Mucosa of descending colon (tissue), 3 donors: ENCODE results near the gene PPIL4. TPM values are rescaled to one million over a fixed set of nuclear protein-coding genes. Genes with fewer than 3 reads are reported as not detected.

Source experiments
- ATAC-seq: fragments of 200-7000 bp; cut with Tn5 transposase; one replicate; pipeline ENCODE4 v1.9.1; 2020; ENCODE audit warnings: mild to moderate bottlenecking, moderate library complexity
- DNase-seq, 3 donors: peaks; one replicate each; pipeline ENCODE4 v3.0.0-alpha.2; 2020
- H3K36me3 ChIP-seq: fragments of 200-600 bp; one replicate; pipeline ENCODE4 v1.8.0; 2021; ENCODE audit warnings: low read depth, mild to moderate bottlenecking
- H3K4me1 ChIP-seq: fragments of 200-600 bp; one replicate; pipeline ENCODE4 v1.8.0; 2021; ENCODE audit warnings: low read depth, mild to moderate bottlenecking
- H3K4me3 ChIP-seq: fragments of 200-600 bp; one replicate; pipeline ENCODE4 v1.8.0; 2021; ENCODE audit warnings: mild to moderate bottlenecking
- H3K9me3 ChIP-seq: fragments of 200-600 bp; one replicate; pipeline ENCODE4 v1.8.0; 2021; ENCODE audit warnings: mild to moderate bottlenecking
- CTCF ChIP-seq: fragments of 200-600 bp; IDR thresholded peaks from one replicate; pipeline ENCODE4 v1.8.0; 2022; ENCODE audit warnings: antibody characterized with exemption, mild to moderate bottlenecking
- intact Hi-C, 2 donors: fragments of 100-400 bp; cut with DNase I in 1 of 2; cut with micrococcal nuclease in 1 of 2; formaldehyde crosslinking; loops; one replicate each; pipeline versions ENCODE4 v1.11.0 to v1.11.1; 2022; cut with DNase I, micrococcal nuclease
- long read RNA-seq, 2 donors: library from polyadenylated mRNA; unstranded; transcript quantifications; one replicate each; pipeline ENCODE4 v2.0.0, GENCODE V29; 2019 to 2021
- total RNA-seq, 3 donors: library from RNA; stranded (reverse); fragmentation: NEBNext Ultra II Directional in 2 of 3; extraction: Animal tissue kit (Norgen Biotek cat#: 25700) in 2 of 3; gene quantifications; one replicate each; pipeline versions ENCODE4 v1.2.1 to v1.2.4, GENCODE V29; 2021 to 2023
- donor health status: DM: no; HTN: no; CAD: no; lungs with moderate emphysema.
- donor health status: DM: no; HTN: no; CAD: no.
- donor health status: DM: no; HTN: yes; CAD: no.

PPIL4 gene, protein sequence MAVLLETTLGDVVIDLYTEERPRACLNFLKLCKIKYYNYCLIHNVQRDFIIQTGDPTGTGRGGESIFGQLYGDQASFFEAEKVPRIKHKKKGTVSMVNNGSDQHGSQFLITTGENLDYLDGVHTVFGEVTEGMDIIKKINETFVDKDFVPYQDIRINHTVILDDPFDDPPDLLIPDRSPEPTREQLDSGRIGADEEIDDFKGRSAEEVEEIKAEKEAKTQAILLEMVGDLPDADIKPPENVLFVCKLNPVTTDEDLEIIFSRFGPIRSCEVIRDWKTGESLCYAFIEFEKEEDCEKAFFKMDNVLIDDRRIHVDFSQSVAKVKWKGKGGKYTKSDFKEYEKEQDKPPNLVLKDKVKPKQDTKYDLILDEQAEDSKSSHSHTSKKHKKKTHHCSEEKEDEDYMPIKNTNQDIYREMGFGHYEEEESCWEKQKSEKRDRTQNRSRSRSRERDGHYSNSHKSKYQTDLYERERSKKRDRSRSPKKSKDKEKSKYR
- 10 to 100 TPM; 16.4 to 25.6 (median 21.5) TPM for total RNA-seq
- long read RNA-seq, donor 1, transcript PPIL4-201 (13 exons, 2,232 nt): major isoform, 22 of 24 reads
- long read RNA-seq, donor 1, partial matches to known transcripts: 0 of 24 reads
- long read RNA-seq, donor 1, other reads (novel, unspliced or antisense): 2 of 24 reads
- long read RNA-seq, donor 2, transcript PPIL4-201 (13 exons, 2,232 nt): major isoform, 14 of 19 reads
- long read RNA-seq, donor 2, partial matches to known transcripts: 4 of 19 reads
- long read RNA-seq, donor 2, other reads (novel, unspliced or antisense): 1 of 19 reads

- TF ChIP-seq CTCF: peak; percentile 79
- peak; percentile 97 to 98 (median 98) for DNase-seq
These were observed at the start of gene PPIL4 for GRCh38 chr6:149545754-149546471. TSS of gene PPIL4 (minus strand) at chr6:149546043. CDS start at chr6:149546005, 38 bp downstream.

GRCh38 chr6:149593408-149593807 is 47.6 kb upstream of the PPIL4 start:
- H3K36me3 ChIP-seq: peaks cover 11% of the 10 kb centered on the region
- intact Hi-C loops: no loop called here
- DNase-seq (no peak), ATAC-seq (no peak)
- H3K4me3 ChIP-seq: no peak overlapping the region
- H3K4me1 ChIP-seq: no peaks in the 10 kb centered on the region
- H3K9me3 ChIP-seq: no peaks in the 10 kb centered on the region
- TF ChIP-seq CTCF: no peak

More at GRCh38 chr6:149545754-149546471, at the start of gene PPIL4:
- Histone ChIP-seq H3K4me3 (peak within 1 kb of the TSS; percentile 90), H3K9me3 (no peaks in the 10 kb centered on the region), H3K4me1 (peaks cover 15% of the 10 kb centered on the region), H3K36me3 (no peaks in the 10 kb centered on the region)
- intact Hi-C loops: no loop called here
- ATAC-seq: peak; percentile 99

DNA sequence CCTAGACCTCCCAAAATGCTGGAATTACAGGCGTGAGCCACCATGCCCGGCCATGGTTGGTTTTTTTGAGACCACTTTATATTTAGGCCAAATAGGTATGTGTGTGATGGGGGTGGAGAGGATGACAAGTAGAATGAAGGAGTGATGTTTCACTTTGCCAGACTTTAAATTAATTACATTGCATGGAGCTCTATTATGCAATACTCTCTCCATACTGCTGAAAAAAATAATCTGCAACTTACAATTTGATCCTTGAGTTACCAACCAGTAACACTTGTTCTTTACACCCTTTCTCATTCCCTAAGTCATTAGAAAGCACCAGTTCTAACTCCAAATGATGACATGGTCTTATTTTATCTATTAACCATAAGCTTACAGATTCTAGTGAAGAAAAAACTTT is 47.1 kb upstream of the PPIL4 start:
- no peaks in the 10 kb centered on the region for H3K9me3 ChIP-seq
- H3K4me3 ChIP-seq: no peak overlapping the region
- peaks cover 11% of the 10 kb centered on the region for H3K36me3 ChIP-seq
- intact Hi-C loops: no loop called here
- DNase-seq: no peak
- no peak for TF ChIP-seq CTCF
- no peak for ATAC-seq
- no peaks in the 10 kb centered on the region for H3K4me1 ChIP-seq

- intact Hi-C loops: no loop called here
- peaks cover 6% of the 10 kb centered on the region for H3K36me3 ChIP-seq
These were observed 40.3 kb upstream of the PPIL4 start for GRCh38 chr6:149586149-149586548.

More at GRCh38 chr6:149586149-149586548, 40.3 kb upstream of the PPIL4 start:
- ATAC-seq: no peak
- TF ChIP-seq CTCF: no peak
- Histone ChIP-seq H3K4me3 (no peak overlapping the region), H3K4me1 (no peaks in the 10 kb centered on the region), H3K9me3 (no peaks in the 10 kb centered on the region)
- no peak for DNase-seq
